Endothelial cell of umbilical vein (primary cell): Measurements from ENCODE around the gene DUSP10. TPM values are rescaled to one million over a fixed set of nuclear protein-coding genes. Genes with fewer than 3 reads are reported as not detected.

Experiments
- BruUV-seq: library from RNA; stranded (reverse); fragments of 400-500 nt; replicated peaks from 2 replicates; lab custom pipeline; 2021; lab: Mats Ljungman, UMichigan
- CTCF ChIA-PET: fragments of 300-600, 350-600 bp; sonication (Branson Sonifier 250); formaldehyde crosslinking; loops from one replicate; lab custom pipeline; 2021; ENCODE audit warnings: antibody characterized with exemption, inconsistent platforms; lab: Charles Lee
- POLR2A ChIA-PET: fragments of 300-600, 350-600 bp; sonication (Branson Sonifier 250); formaldehyde crosslinking; loops from one replicate; lab custom pipeline; 2021; ENCODE audit warnings: antibody characterized with exemption, inconsistent platforms; lab: Charles Lee
- DNase-seq: peaks from one replicate; pipeline ENCODE4 v3.0.0-alpha.2; 2011; ENCODE audit warnings: low read depth, low spot score
- FAIRE-seq: peaks from 2 replicates; lab custom pipeline; 2011; peaks lifted over from hg19 to GRCh38; lab: Jason Lieb, UNC
- H2AFZ ChIP-seq: 2 replicates; pipeline ENCODE4 v1.6.0; 2012; ENCODE audit warnings: low read depth, low read length, control low read depth, inconsistent platforms
- H3K27ac ChIP-seq: 2 replicates; pipeline ENCODE4 v1.5.1; 2011; ENCODE audit warnings: low read depth, mild to moderate bottlenecking, control low read depth, low read length, moderate library complexity; ENCODE audit not compliant: insufficient read depth
- H3K27me3 ChIP-seq, 2 experiments: 2 replicates each; pipeline versions ENCODE4 v1.6.0 to v1.6.1; 2011; ENCODE audit warnings: low read length in 2 of 2, mixed read lengths in 1 of 2; ENCODE audit not compliant: control insufficient read depth in 2 of 2, insufficient read depth in 2 of 2
- H3K36me3 ChIP-seq, 2 experiments: 2 replicates in 1 of 2; 3 replicates in 1 of 2; pipeline ENCODE4 v1.5.1; 2011; ENCODE audit warnings: low read length in 2 of 2, mild to moderate bottlenecking in 1 of 2, moderate library complexity in 1 of 2; ENCODE audit not compliant: control insufficient read depth in 2 of 2, insufficient read depth in 2 of 2; ENCODE audit errors: extremely low read depth in 1 of 2
- H3K4me1 ChIP-seq: 3 replicates; pipeline ENCODE4 v1.5.1; 2011; ENCODE audit warnings: mild to moderate bottlenecking, low read length; ENCODE audit not compliant: control insufficient read depth, insufficient read depth; ENCODE audit errors: extremely low read depth
- H3K4me2 ChIP-seq: 2 replicates; pipeline ENCODE4 v1.6.1; 2011; ENCODE audit warnings: low read length, control low read depth, mixed read lengths; ENCODE audit not compliant: insufficient read depth
- H3K4me3 ChIP-seq, 3 experiments: fragments of 200-600 bp in 1 of 3; sonication (generic), shearing (Covaris generic) in 1 of 3; replicated peaks in 1 of 3; 2 replicates each; pipeline ENCODE4 v1.5.1; 2011 to 2016; ENCODE audit warnings: control low read depth in 3 of 3, low read length in 3 of 3, mild to moderate bottlenecking in 2 of 3, inconsistent platforms in 1 of 3, low read depth in 1 of 3, moderate library complexity in 1 of 3; ENCODE audit not compliant: insufficient read depth in 1 of 3
- H3K79me2 ChIP-seq: 2 replicates; pipeline ENCODE4 v1.6.0; 2012; ENCODE audit warnings: low read length, inconsistent platforms; ENCODE audit not compliant: control insufficient read depth, insufficient read depth
- H3K9ac ChIP-seq: replicated peaks from 2 replicates; pipeline ENCODE3; 2011; ENCODE audit warnings: low read length, control low read depth; ENCODE audit not compliant: insufficient read depth; ENCODE audit errors: extremely low read depth
- H3K9me1 ChIP-seq: replicated peaks from 3 replicates; pipeline ENCODE4 v1.6.0; 2011; ENCODE audit warnings: mild to moderate bottlenecking, low read length; ENCODE audit not compliant: control insufficient read depth, insufficient read depth; ENCODE audit errors: extremely low read depth
- H3K9me3 ChIP-seq: replicated peaks from 2 replicates; pipeline ENCODE4 v1.5.1; 2012; ENCODE audit warnings: low read length, inconsistent platforms; ENCODE audit not compliant: control insufficient read depth, insufficient read depth
- H4K20me1 ChIP-seq: replicated peaks from 2 replicates; pipeline ENCODE3; 2011; ENCODE audit warnings: mild to moderate bottlenecking, low read length; ENCODE audit not compliant: control insufficient read depth, insufficient read depth; ENCODE audit errors: extremely low read depth
- EZH2 ChIP-seq: IDR thresholded peaks from 2 replicates; pipeline ENCODE4 v1.6.1; 2012; ENCODE audit warnings: borderline replicate concordance, low read depth, mild to moderate bottlenecking, moderate library complexity, low read length, inconsistent platforms; ENCODE audit not compliant: severe bottlenecking
- FOS ChIP-seq: IDR thresholded peaks from 2 replicates; pipeline ENCODE4 v1.6.1; 2011; ENCODE audit warnings: mild to moderate bottlenecking, low read length, moderate library complexity, borderline replicate concordance; ENCODE audit not compliant: insufficient read depth
- GATA2 ChIP-seq: IDR thresholded peaks from 2 replicates; pipeline ENCODE4 v1.7.0; 2011; ENCODE audit warnings: low read depth, mild to moderate bottlenecking, moderate library complexity, mixed read lengths, low read length; ENCODE audit not compliant: insufficient read length, insufficient read depth
- JUN ChIP-seq: IDR thresholded peaks from 2 replicates; pipeline ENCODE4 v1.6.1; 2011; ENCODE audit warnings: borderline replicate concordance, low read depth; ENCODE audit not compliant: insufficient read length, insufficient read depth
- MYC ChIP-seq: IDR thresholded peaks from one replicate; pipeline ENCODE4 v1.6.1; 2011; ENCODE audit warnings: mild to moderate bottlenecking, low read depth, low read length
- POLR2A ChIP-seq: IDR thresholded peaks from 2 replicates; pipeline ENCODE4 v1.6.1; 2012; ENCODE audit warnings: low read depth, mild to moderate bottlenecking, control low read depth, low read length
- POLR2AphosphoS5 ChIP-seq: IDR thresholded peaks from 2 replicates; pipeline ENCODE4 v1.6.1; 2012; ENCODE audit warnings: low read depth, mild to moderate bottlenecking, control low read depth, low read length, moderate library complexity; ENCODE audit not compliant: insufficient read depth
- dilution Hi-C: fragments of 300-500 bp; cut with MboI; formaldehyde crosslinking; loops from one replicate; pipeline ENCODE4 v1.15.0; 2019; ENCODE audit warnings: low sequenced_read_pairs; ENCODE audit not compliant: extremely low pct_ligation_motif_present
- intact Hi-C: fragments of 100-400 bp; cut with micrococcal nuclease; formaldehyde crosslinking; loops from one replicate; pipeline ENCODE4 v1.10.0; 2022
- polyA plus RNA-seq, 4 experiments: library from polyadenylated mRNA; depleted of rRNA in 3 of 4; stranded (reverse) in 3 of 4; unstranded in 1 of 4; fragments of >200 nt; gene quantifications; 2 replicates each; pipeline versions ENCODE4 v1.2.1 to v1.2.3, GENCODE V29; 2011 to 2012; ENCODE audit warnings: missing spikeins in 1 of 4
- total RNA-seq: library from RNA; stranded (reverse); gene quantifications from 2 replicates; pipeline ENCODE4 v1.2.3, GENCODE V29; 2021
- TF ChIP-seq, protein P1 (sequence below), 2 donors: IDR thresholded peaks; 1 replicate in 1 of 2; 2 replicates in 1 of 2; pipeline ENCODE4 v1.5.1; 2011; ENCODE audit warnings: low read length in 2 of 2, mild to moderate bottlenecking in 2 of 2, moderate library complexity in 2 of 2, control low read depth in 1 of 2, inconsistent platforms in 1 of 2, low read depth in 1 of 2; ENCODE audit not compliant: insufficient read depth in 1 of 2; ENCODE audit errors: extremely low read depth in 1 of 2
- TF ChIP-seq, protein P2 (sequence below): IDR thresholded peaks from 2 replicates; pipeline ENCODE4 v1.6.1; 2011; ENCODE audit not compliant: insufficient read depth, insufficient read length

Gene DUSP10
- total and polyA plus RNA-seq, 2 donors (not counting 3 experiments of a cell fraction or from before 2014, with no cell fraction given), result 1.6 to 1.9 TPM

DNA sequence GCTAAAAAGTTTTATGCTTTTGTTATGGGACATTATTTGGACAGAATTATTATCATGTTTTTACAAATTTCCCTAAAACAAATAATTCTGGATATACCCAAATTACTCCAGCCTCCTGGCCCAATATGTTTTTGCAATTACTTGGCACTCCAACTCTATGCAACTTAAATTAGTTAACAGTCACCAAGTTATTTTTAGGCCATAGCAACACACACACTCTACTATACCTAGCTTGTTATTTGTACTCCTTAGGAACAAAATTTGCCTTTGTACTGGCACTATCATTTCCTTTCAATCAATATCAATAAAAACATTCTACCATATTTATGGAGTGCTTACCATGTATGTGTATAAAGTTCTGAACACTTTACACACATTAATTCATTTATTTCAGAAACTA, 7.7 kb downstream of the DUSP10 start:
- no TSS peak for BruUV-seq
- Histone ChIP-seq H3K9ac (no peak overlapping the region), H3K36me3 (no peaks in the 10 kb centered on the region), H2AFZ (no peak overlapping the region), H4K20me1 (no peaks in the 10 kb centered on the region), H3K9me3 (no peaks in the 10 kb centered on the region), H3K4me3 (no peak overlapping the region), H3K9me1 (no peaks in the 10 kb centered on the region), H3K27me3 (peaks cover 0 to 2% of the 10 kb centered on the region in 2 experiments), H3K4me2 (no peak overlapping the region), H3K4me1 (no peaks in the 10 kb centered on the region), H3K27ac (no peak overlapping the region), H3K79me2 (no peaks in the 10 kb centered on the region)
- dilution Hi-C loops (no loop called here), intact Hi-C loops (no loop called here)
- POLR2A ChIA-PET, result no interaction called here
- TF ChIP-seq JUN (no peak), MYC (no peak)
- FAIRE-seq (no peak), DNase-seq (no peak)
- CTCF ChIA-PET, result interaction anchor here (0.8 to 0.9 kb wide), 2 partner anchors 9 to 14 kb away, joined by 3 read pairs; no protein-coding TSS in a partner anchor

DNA sequence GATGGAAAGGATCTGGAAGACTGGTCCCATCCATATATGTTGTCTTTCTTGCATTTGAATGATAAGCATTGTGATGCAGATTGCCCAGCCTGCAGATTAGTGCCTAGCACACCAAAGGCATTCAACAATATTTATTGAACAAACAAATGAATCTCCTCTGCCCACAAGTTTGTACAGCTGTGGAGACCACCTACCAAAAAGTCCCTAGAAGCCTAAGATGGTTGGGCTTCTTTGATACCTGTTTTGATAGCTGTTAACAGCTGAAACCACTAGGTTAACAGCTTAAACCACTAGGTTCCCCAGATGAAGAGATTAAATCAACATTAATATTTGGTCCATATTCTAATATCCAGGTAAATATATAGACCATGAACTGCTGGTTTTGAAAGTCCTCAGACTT, 9.8 kb downstream of the DUSP10 start:
- intact Hi-C loops (no loop called here), dilution Hi-C loops (no loop called here)
- Histone ChIP-seq H2AFZ (no peak overlapping the region), H3K4me3 (no peak overlapping the region), H3K36me3 (no peaks in the 10 kb centered on the region), H3K9ac (no peak overlapping the region), H3K9me3 (no peaks in the 10 kb centered on the region), H3K4me2 (no peak overlapping the region), H3K9me1 (no peaks in the 10 kb centered on the region), H3K4me1 (no peaks in the 10 kb centered on the region), H4K20me1 (no peaks in the 10 kb centered on the region), H3K27me3 (no peaks in the 10 kb centered on the region), H3K27ac (no peak overlapping the region), H3K79me2 (no peaks in the 10 kb centered on the region)
- ChIA-PET POLR2A (no interaction called here), CTCF (interaction anchor here (1.1 kb wide), 1 partner anchor 10 kb away, joined by 3 read pairs; the partner anchor contains the start of gene DUSP10)
- no peak for FAIRE-seq
- TF ChIP-seq JUN (no peak), EZH2 (no peak), POLR2A (no peak), MYC (no peak), FOS (no peak), POLR2AphosphoS5 (no peak), GATA2 (no peak)
- TF ChIP-seq, protein P1, sequence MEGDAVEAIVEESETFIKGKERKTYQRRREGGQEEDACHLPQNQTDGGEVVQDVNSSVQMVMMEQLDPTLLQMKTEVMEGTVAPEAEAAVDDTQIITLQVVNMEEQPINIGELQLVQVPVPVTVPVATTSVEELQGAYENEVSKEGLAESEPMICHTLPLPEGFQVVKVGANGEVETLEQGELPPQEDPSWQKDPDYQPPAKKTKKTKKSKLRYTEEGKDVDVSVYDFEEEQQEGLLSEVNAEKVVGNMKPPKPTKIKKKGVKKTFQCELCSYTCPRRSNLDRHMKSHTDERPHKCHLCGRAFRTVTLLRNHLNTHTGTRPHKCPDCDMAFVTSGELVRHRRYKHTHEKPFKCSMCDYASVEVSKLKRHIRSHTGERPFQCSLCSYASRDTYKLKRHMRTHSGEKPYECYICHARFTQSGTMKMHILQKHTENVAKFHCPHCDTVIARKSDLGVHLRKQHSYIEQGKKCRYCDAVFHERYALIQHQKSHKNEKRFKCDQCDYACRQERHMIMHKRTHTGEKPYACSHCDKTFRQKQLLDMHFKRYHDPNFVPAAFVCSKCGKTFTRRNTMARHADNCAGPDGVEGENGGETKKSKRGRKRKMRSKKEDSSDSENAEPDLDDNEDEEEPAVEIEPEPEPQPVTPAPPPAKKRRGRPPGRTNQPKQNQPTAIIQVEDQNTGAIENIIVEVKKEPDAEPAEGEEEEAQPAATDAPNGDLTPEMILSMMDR (IDR thresholded peaks at IDR 0.05; ENCODE audit: extremely low read depth in 1 of 2, insufficient read depth in 1 of 2, low read depth in 1 of 2, low read length in 2 of 2), result no peak
- TF ChIP-seq, protein P2, sequence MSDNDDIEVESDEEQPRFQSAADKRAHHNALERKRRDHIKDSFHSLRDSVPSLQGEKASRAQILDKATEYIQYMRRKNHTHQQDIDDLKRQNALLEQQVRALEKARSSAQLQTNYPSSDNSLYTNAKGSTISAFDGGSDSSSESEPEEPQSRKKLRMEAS, result no peak
- BruUV-seq, result no TSS peak
- no peak for DNase-seq
